ENCODE data around the gene SFN.
A peak's percentile ranks its signal among the peaks of the same experiment; 100 is the strongest.
"Not testable (repeated sequence)": the region's sequence is repeated elsewhere in the genome, so short reads cannot be mapped to it uniquely, and the experiment has no call there.

SFN gene

GRCh38 chr1:26839779-26840178, 23.2 kb upstream of the SFN start:
- DNase-seq = no peak

GRCh38 chr1:26844424-26845196, 18.3 kb upstream of the SFN start:
- DNase-seq = no peak

GRCh38 chr1:26847826-26848225, 15.1 kb upstream of the SFN start:
- DNase-seq = not testable (repeated sequence)

GRCh38 chr1:26848499-26848898, 14.4 kb upstream of the SFN start:
- DNase-seq = no peak

GRCh38 chr1:26848941-26849774, 13.8 kb upstream of the SFN start:
- no peak for DNase-seq

GRCh38 chr1:26851106-26851684, 11.8 kb upstream of the SFN start:
- no peak for DNase-seq

GRCh38 chr1:26852701-26853100, 10.2 kb upstream of the SFN start:
- DNase-seq = no peak

GRCh38 chr1:26853156-26853555, 9.8 kb upstream of the SFN start:
- DNase-seq = no peak

- no peak for DNase-seq
Observed at GRCh38 chr1:26853600-26853999, 9.3 kb upstream of the SFN start.

- DNase-seq = no peak
Observed at GRCh38 chr1:26854906-26855305, 8.0 kb upstream of the SFN start.

GRCh38 chr1:26855636-26856035, 7.3 kb upstream of the SFN start:
- DNase-seq = no peak

- DNase-seq = no peak
Observed at GRCh38 chr1:26856181-26856580, 6.8 kb upstream of the SFN start.

GRCh38 chr1:26856604-26857469, 6.1 kb upstream of the SFN start:
- no peak for DNase-seq

- no peak for DNase-seq
Observed at GRCh38 chr1:26857473-26858060, 5.4 kb upstream of the SFN start.

GRCh38 chr1:26858160-26858559, 4.8 kb upstream of the SFN start:
- DNase-seq = no peak

GRCh38 chr1:26858891-26859640, 3.9 kb upstream of the SFN start:
- no peak for DNase-seq

- no peak for DNase-seq
Observed at GRCh38 chr1:26861286-26861701, 1.7 kb upstream of the SFN start.

GRCh38 chr1:26861889-26862378, 1.0 kb upstream of the SFN start:
- no peak for DNase-seq

- DNase-seq = no peak
Observed at GRCh38 chr1:26863685-26864077, 732 bp downstream of the SFN start.

GRCh38 chr1:26864610-26865480, 1.9 kb downstream of the SFN start:
- DNase-seq = peak; percentile 79

All from SIG-M5 (cell line).